Measurements from ENCODE around the gene TWNK. TPM values are rescaled to one million over a fixed set of nuclear protein-coding genes. Genes with fewer than 3 reads are reported as not detected.
A peak's percentile ranks its signal among the peaks of the same experiment; 100 is the strongest.

TWNK gene
- total and polyA plus RNA-seq, 9 of the 15 experiments (the other 6 are each of a cell fraction or from before 2014, with no cell fraction given): 11.6 to 34.7 (median 17.4) TPM

GRCh38 chr10:100986952-100987684, at the start of gene TWNK, which contains the start of gene MRPL43 (continued):
- TF ChIP-seq HSF4 (CRISPR knock-in tag; IDR thresholded peaks at IDR 0.05; ENCODE audit: borderline replicate concordance) (no peak), HDAC2 (IDR thresholded peaks at IDR 0.05) (peak; percentile 88; the same call in 1 of the 2 replicates), ZNF134 (CRISPR knock-in tag; conservative IDR thresholded peaks at IDR 0.05) (no peak), SMARCB1 (IDR thresholded peaks at IDR 0.05; ENCODE audit: insufficient read length, low read depth) (no peak), SLC30A9 (CRISPR knock-in tag; IDR thresholded peaks at IDR 0.05) (no peak), DMBX1 (CRISPR knock-in tag; IDR thresholded peaks at IDR 0.05; ENCODE audit: borderline replicate concordance) (no peak), ZNF224 (CRISPR knock-in tag; IDR thresholded peaks at IDR 0.05) (no peak), MEIS2 (IDR thresholded peaks at IDR 0.05; ENCODE audit: partially characterized antibody) (peak; percentile 30), CHD2 (IDR thresholded peaks at IDR 0.05; ENCODE audit: low read depth, low read length) (peak; percentile 54), RAD51 (IDR thresholded peaks at IDR 0.05; ENCODE audit: borderline replicate concordance, low read depth) (no peak), MLLT1 (IDR thresholded peaks at IDR 0.05) (no peak), DEAF1 (CRISPR knock-in tag; IDR thresholded peaks at IDR 0.05) (no peak), GATA2 (CRISPR knock-in tag; IDR thresholded peaks at IDR 0.05) (no peak), ZNF79 (CRISPR knock-in tag; IDR thresholded peaks at IDR 0.05; ENCODE audit: low read depth) (no peak), ZNF24 (IDR thresholded peaks at IDR 0.05) (no peak), FOXJ2 (tag; IDR thresholded peaks at IDR 0.05) (no peak), ZNF589 (CRISPR knock-in tag; IDR thresholded peaks at IDR 0.05; ENCODE audit: low read depth) (no peak), GABPB1 (CRISPR knock-in tag; IDR thresholded peaks at IDR 0.05) (peak; percentile 99), ERF (CRISPR knock-in tag; IDR thresholded peaks at IDR 0.05) (no peak), ZNF75A (CRISPR knock-in tag; IDR thresholded peaks at IDR 0.05) (no peak)
- TF ChIP-seq, protein P1, sequence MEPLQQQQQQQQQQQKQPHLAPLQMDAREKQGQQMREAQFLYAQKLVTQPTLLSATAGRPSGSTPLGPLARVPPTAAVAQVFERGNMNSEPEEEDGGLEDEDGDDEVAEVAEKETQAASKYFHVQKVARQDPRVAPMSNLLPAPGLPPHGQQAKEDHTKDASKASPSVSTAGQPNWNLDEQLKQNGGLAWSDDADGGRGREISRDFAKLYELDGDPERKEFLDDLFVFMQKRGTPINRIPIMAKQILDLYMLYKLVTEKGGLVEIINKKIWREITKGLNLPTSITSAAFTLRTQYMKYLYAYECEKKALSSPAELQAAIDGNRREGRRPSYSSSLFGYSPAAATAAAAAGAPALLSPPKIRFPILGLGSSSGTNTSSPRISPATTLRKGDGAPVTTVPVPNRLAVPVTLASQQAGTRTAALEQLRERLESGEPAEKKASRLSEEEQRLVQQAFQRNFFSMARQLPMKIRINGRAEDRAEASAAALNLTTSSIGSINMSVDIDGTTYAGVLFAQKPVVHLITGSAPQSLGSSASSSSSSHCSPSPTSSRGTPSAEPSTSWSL (CRISPR knock-in tag; IDR thresholded peaks at IDR 0.05; ENCODE audit: borderline replicate concordance): no peak
- TF ChIP-seq, protein P2, sequence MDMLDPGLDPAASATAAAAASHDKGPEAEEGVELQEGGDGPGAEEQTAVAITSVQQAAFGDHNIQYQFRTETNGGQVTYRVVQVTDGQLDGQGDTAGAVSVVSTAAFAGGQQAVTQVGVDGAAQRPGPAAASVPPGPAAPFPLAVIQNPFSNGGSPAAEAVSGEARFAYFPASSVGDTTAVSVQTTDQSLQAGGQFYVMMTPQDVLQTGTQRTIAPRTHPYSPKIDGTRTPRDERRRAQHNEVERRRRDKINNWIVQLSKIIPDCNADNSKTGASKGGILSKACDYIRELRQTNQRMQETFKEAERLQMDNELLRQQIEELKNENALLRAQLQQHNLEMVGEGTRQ (CRISPR knock-in tag; IDR thresholded peaks at IDR 0.05): no peak
- TF ChIP-seq, protein P3, sequence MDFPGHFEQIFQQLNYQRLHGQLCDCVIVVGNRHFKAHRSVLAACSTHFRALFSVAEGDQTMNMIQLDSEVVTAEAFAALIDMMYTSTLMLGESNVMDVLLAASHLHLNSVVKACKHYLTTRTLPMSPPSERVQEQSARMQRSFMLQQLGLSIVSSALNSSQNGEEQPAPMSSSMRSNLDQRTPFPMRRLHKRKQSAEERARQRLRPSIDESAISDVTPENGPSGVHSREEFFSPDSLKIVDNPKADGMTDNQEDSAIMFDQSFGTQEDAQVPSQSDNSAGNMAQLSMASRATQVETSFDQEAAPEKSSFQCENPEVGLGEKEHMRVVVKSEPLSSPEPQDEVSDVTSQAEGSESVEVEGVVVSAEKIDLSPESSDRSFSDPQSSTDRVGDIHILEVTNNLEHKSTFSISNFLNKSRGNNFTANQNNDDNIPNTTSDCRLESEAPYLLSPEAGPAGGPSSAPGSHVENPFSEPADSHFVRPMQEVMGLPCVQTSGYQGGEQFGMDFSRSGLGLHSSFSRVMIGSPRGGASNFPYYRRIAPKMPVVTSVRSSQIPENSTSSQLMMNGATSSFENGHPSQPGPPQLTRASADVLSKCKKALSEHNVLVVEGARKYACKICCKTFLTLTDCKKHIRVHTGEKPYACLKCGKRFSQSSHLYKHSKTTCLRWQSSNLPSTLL (IDR thresholded peaks at IDR 0.05): no peak

Data from K562 (cell line).